BJ (cell line): ENCODE measurements around the gene KLF11. TPM values are rescaled to one million over a fixed set of nuclear protein-coding genes. Genes with fewer than 3 reads are reported as not detected.

Experiments
- CTCF ChIA-PET: fragments of 350-600 bp; formaldehyde crosslinking; extraction: SDS; loops from one replicate; lab custom pipeline; 2021; ENCODE audit warnings: antibody characterized with exemption, inconsistent platforms; lab: Yijun Ruan, JAX
- POLR2A ChIA-PET: fragments of 300-600 bp; sonication (Branson Sonifier 250); formaldehyde crosslinking; extraction: SDS; loops from one replicate; lab custom pipeline; 2021; ENCODE audit warnings: antibody characterized with exemption; lab: Charles Lee
- DNase-seq: peaks from one replicate; pipeline ENCODE4 v3.0.0-alpha.2; 2011; ENCODE audit warnings: low read depth
- H3K27me3 ChIP-seq: 2 replicates; pipeline ENCODE4 v1.6.0; 2011; ENCODE audit warnings: low read length; ENCODE audit not compliant: control insufficient read depth, insufficient read depth
- H3K36me3 ChIP-seq: 2 replicates; pipeline ENCODE4 v1.5.1; 2011; ENCODE audit warnings: low read length; ENCODE audit not compliant: control insufficient read depth, insufficient read depth
- H3K4me3 ChIP-seq: 2 replicates; pipeline ENCODE4 v1.5.1; 2011; ENCODE audit warnings: low read depth, mild to moderate bottlenecking, control low read depth, low read length
- CTCF ChIP-seq: IDR thresholded peaks from 2 replicates; pipeline ENCODE4 v1.5.1; 2011; ENCODE audit warnings: low read depth, mild to moderate bottlenecking, control low read depth, inconsistent platforms, low read length, moderate library complexity; ENCODE audit not compliant: insufficient read depth
- polyA plus RNA-seq: library from polyadenylated mRNA; depleted of rRNA; stranded (reverse); fragments of >200 nt; gene quantifications from 2 replicates; pipeline ENCODE4 v1.2.3, GENCODE V29; 2011

The KLF11 gene
- polyA plus RNA-seq, 1 experiment = 21.7 TPM

- no peaks in the 10 kb centered on the region for H3K27me3 ChIP-seq
- no peak overlapping the region for H3K4me3 ChIP-seq
- DNase-seq = no peak
- no peaks in the 10 kb centered on the region for H3K36me3 ChIP-seq
- CTCF ChIA-PET = interaction anchor here (0.6 to 9.9 kb wide), 22 partner anchors 8 to 596 kb away, joined by 3 to 192 read pairs (median 8); partner anchors contain the start of gene HPCAL1
- POLR2A ChIA-PET = interaction anchor here (0.7 kb wide), 1 partner anchor 122 kb away, joined by 3 read pairs; no protein-coding TSS in a partner anchor
- no peak for TF ChIP-seq CTCF
These were observed 28.2 kb downstream of the KLF11 start for GRCh38 chr2:10071595-10071994.

GRCh38 chr2:10072656-10073480 lies 29.5 kb downstream of the KLF11 start:
- CTCF ChIA-PET = interaction anchor here (0.6 to 9.9 kb wide), 37 partner anchors 9 to 595 kb away, joined by 3 to 192 read pairs (median 4); partner anchors contain the start of gene HPCAL1
- no peak overlapping the region for H3K4me3 ChIP-seq
- POLR2A ChIA-PET = interaction anchor here (0.6 kb wide), 1 partner anchor 218 kb away, joined by 10 read pairs; no protein-coding TSS in a partner anchor
- no peaks in the 10 kb centered on the region for H3K36me3 ChIP-seq
- peak; percentile 93 for TF ChIP-seq CTCF
- H3K27me3 ChIP-seq = 0 out of 2 replicates have a peak, but pooled peaks cover 2% of the 10 kb centered on the region
- no peak for DNase-seq

GRCh38 chr2:10073706-10074105 lies 30.4 kb downstream of the KLF11 start:
- DNase-seq = no peak
- H3K27me3 ChIP-seq = 0 out of 2 replicates have a peak, but pooled peaks cover 2% of the 10 kb centered on the region
- CTCF ChIA-PET = interaction anchor here (0.7 to 9.9 kb wide), 10 partner anchors 9 to 587 kb away, joined by 3 to 192 read pairs (median 21); no protein-coding TSS in a partner anchor
- TF ChIP-seq CTCF = no peak
- H3K36me3 ChIP-seq = no peaks in the 10 kb centered on the region
- no peak overlapping the region for H3K4me3 ChIP-seq
- POLR2A ChIA-PET = no interaction called here

GRCh38 chr2:10075101-10075500 lies 31.8 kb downstream of the KLF11 start:
- DNase-seq = no peak
- CTCF ChIA-PET = interaction anchor here (0.6 to 9.9 kb wide), 9 partner anchors 7 to 593 kb away, joined by 3 to 192 read pairs (median 4); no protein-coding TSS in a partner anchor
- Histone ChIP-seq H3K36me3 (no peaks in the 10 kb centered on the region), H3K27me3 (0 out of 2 replicates have a peak, but pooled peaks cover 2% of the 10 kb centered on the region), H3K4me3 (no peak overlapping the region)
- TF ChIP-seq CTCF = no peak
- POLR2A ChIA-PET = no interaction called here
